ENCODE measurements around the gene TXK. TPM values are rescaled to one million over a fixed set of nuclear protein-coding genes. Genes with fewer than 3 reads are reported as not detected.

TXK gene
- total RNA-seq (100 to 1,000 TPM in 4 of 5 experiments, 10 to 100 TPM in 1; 35.5 to 128 (median 117) TPM), polyA plus RNA-seq (10 to 100 TPM; 56.6 to 80.9 TPM), total RNA-seq (157 reads per million, percentile 91 among the genes with 10 or more reads in this experiment)

DNA sequence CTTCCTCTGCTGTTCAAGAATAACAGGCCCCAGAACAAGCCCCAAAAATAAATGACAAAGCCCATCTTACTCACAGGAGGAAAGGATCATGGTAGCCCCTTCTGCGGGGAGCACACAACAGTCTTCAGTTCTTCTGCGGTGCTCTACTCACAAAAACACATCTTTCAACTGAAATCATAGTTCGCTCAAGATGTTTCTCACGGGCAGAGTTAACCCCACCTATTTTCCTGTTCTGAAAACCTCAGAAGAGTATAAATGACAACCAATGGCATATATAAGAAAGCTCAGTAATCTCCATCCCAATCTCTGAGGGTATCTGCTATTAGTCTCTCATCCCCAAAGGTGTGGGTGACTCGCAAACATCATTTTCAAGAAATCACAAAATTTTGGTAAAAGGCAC is at the start of gene TXK:
TSS of gene TXK (minus strand) at position 170 of the 400 bp plus-strand sequence. CDS start at position 90, 80 bp downstream.
- Mint-ChIP-seq H3K36me3 (peaks cover 0 to 31% (median 17%) of the 10 kb centered on the region in 5 donors), H3K27ac (peak within 1 kb of the TSS in 7 of 9 donors; percentile 82 to 97 (median 93)), H3K4me3 (peak within 1 kb of the TSS in 9 of 10 donors; percentile 91 to 99 (median 94)), H3K27me3 (no peaks in the 10 kb centered on the region), H3K9me3 (peaks cover 0 to 3% (median 0%) of the 10 kb centered on the region in 11 donors), H3K4me1 (peaks cover 51 to 83% (median 75%) of the 10 kb centered on the region in 7 donors)
- CTCF ChIA-PET, result interaction anchor here (0.9 kb wide), 1 partner anchor 47 kb away, joined by 3 read pairs; no protein-coding TSS in a partner anchor
- peak; percentile 53 for ATAC-seq
- DNase-seq, result peak in 6 of 9 donors; percentile 37 to 65 (median 52)
- Histone ChIP-seq H3K27me3 (ENCODE audit: control insufficient read depth in 2 of 2, insufficient read depth in 2 of 2, low read length in 2 of 2) (no peaks in the 10 kb centered on the region), H3K27ac (ENCODE audit: low read depth, low read length) (peak within 1 kb of the TSS; percentile 79), H3K9me3 (ENCODE audit: control insufficient read depth in 2 of 3, low read length in 3 of 3) (no peaks in the 10 kb centered on the region), H3K4me3 (ENCODE audit: low read length) (peak within 1 kb of the TSS; percentile 61), H3K4me1 (ENCODE audit: control insufficient read depth in 2 of 2, insufficient read depth in 2 of 2, low read length in 2 of 2) (peaks cover 68 to 69% of the 10 kb centered on the region in 2 donors), H3K36me3 (ENCODE audit: control insufficient read depth in 2 of 3, insufficient read depth in 3 of 3, low read length in 3 of 3) (peaks cover 0 to 7% (median 0%) of the 10 kb centered on the region in 3 experiments)
- POLR2A ChIA-PET, result interaction anchor here (1.4 to 9.2 kb wide), 4 partner anchors 6 to 207 kb away, joined by 3 to 184 read pairs (median 6); partner anchors contain the start of gene SLAIN2
- intact Hi-C loops (cut with micrococcal nuclease), result loop anchor here (1.0 to 5.0 kb wide), 4 partner anchors 117 to 773 kb away; partner anchors contain the start of genes CNGA1 (in 1 of the 2), NFXL1 (in 1 of the 2), NIPAL1 (in 1 of the 2) and OCIAD1 (in 1 of the 2)

DNA sequence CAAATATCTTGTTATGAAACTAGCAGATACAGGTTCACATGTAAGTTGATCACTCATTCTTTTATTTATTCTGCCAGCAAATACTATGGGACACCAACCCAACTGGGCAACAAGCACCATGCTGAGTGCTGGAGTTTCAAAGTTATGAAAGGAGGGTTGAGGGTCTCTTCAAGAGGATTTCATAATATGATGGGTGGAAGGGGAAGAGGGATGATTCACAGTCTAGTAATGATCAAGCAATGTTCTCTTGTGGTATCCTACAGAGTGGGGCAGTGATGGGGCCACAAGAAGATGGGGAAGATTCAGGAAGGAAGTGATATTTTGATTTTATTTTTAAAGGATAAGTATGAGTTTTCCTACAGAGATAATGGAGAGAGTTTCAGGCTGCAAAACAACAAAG is 46.2 kb upstream of the TXK start:
- peak; percentile 18 for ATAC-seq
- Mint-ChIP-seq H3K27me3 (no peaks in the 10 kb centered on the region), H3K27ac (peak overlapping the region in 1 of 9 donors; percentile 9), H3K9me3 (peaks cover 0 to 16% (median 4%) of the 10 kb centered on the region in 11 donors), H3K4me3 (no peak overlapping the region), H3K4me1 (peaks cover 0 to 11% (median 4%) of the 10 kb centered on the region in 7 donors), H3K36me3 (peaks cover 0 to 16% (median 5%) of the 10 kb centered on the region in 5 donors)
- Histone ChIP-seq H3K4me3 (ENCODE audit: low read length) (no peak overlapping the region), H3K36me3 (ENCODE audit: control insufficient read depth in 2 of 3, insufficient read depth in 3 of 3, low read length in 3 of 3) (no peaks in the 10 kb centered on the region), H3K27me3 (ENCODE audit: control insufficient read depth in 2 of 2, insufficient read depth in 2 of 2, low read length in 2 of 2) (no peaks in the 10 kb centered on the region), H3K4me1 (ENCODE audit: control insufficient read depth in 2 of 2, insufficient read depth in 2 of 2, low read length in 2 of 2) (no peaks in the 10 kb centered on the region), H3K9me3 (ENCODE audit: control insufficient read depth in 2 of 3, low read length in 3 of 3) (no peaks in the 10 kb centered on the region), H3K27ac (ENCODE audit: low read depth, low read length) (no peak overlapping the region)
- ChIA-PET CTCF (no interaction called here), POLR2A (no interaction called here)
- DNase-seq, result no peak
- intact Hi-C loops (cut with micrococcal nuclease), result no loop called here

DNA sequence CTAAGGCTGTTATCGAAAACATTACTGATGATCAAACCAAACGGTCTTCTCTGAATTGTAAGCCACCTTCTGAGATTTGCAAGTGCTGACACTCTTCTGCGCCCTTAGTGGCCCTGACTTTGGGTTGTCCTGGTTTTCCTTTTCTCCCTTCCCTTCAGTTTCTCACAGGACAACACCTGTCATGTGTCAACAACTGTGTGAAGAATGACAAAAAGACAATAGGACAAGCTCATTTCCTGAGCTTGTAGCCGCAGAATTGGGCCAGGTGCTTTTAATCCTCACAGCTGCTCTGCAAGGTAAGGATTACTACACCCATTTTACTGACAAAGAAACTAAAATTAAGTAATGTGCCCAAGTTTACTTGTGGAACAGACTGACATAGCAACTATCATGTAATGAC is 44.9 kb upstream of the TXK start:
- no peak for DNase-seq
- CTCF ChIA-PET, result interaction anchor here (0.6 kb wide), 1 partner anchor 38 kb away, joined by 4 read pairs; no protein-coding TSS in a partner anchor
- Mint-ChIP-seq H3K4me3 (peak overlapping the region in 1 of 10 donors; percentile 2), H3K27me3 (no peaks in the 10 kb centered on the region), H3K9me3 (peaks cover 0 to 16% (median 4%) of the 10 kb centered on the region in 11 donors), H3K4me1 (peaks cover 0 to 14% (median 4%) of the 10 kb centered on the region in 7 donors), H3K27ac (peak overlapping the region in 2 of 9 donors; percentile 42 to 85), H3K36me3 (peaks cover 0 to 20% (median 5%) of the 10 kb centered on the region in 5 donors)
- Histone ChIP-seq H3K4me3 (ENCODE audit: low read length) (no peak overlapping the region), H3K4me1 (ENCODE audit: control insufficient read depth in 2 of 2, insufficient read depth in 2 of 2, low read length in 2 of 2) (no peaks in the 10 kb centered on the region), H3K27ac (ENCODE audit: low read depth, low read length) (no peak overlapping the region), H3K9me3 (ENCODE audit: control insufficient read depth in 2 of 3, low read length in 3 of 3) (no peaks in the 10 kb centered on the region), H3K36me3 (ENCODE audit: control insufficient read depth in 2 of 3, insufficient read depth in 3 of 3, low read length in 3 of 3) (no peaks in the 10 kb centered on the region), H3K27me3 (ENCODE audit: control insufficient read depth in 2 of 2, insufficient read depth in 2 of 2, low read length in 2 of 2) (no peaks in the 10 kb centered on the region)
- no peak for ATAC-seq
- intact Hi-C loops (cut with micrococcal nuclease), result no loop called here
- POLR2A ChIA-PET, result no interaction called here

DNA sequence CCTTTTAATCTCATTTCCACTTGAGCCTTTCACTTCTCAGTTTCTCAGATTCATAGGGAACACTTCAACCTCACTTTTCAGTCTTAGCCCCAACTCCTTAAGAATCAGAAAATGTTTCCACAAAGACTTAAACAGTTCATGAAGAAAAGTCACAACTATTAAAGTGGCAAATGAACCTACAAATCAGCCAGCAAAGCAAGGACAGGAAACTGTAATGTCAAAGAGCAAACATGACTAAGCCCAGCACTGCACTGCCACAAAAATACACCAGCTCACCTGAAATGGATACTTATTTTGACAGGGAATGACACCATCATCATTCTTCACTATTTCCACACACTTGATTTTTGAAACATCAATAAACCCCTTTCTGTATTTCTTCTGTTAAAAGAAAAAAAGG is 41.8 kb upstream of the TXK start:
- POLR2A ChIA-PET, result no interaction called here
- H3K4me3 ChIP-seq (ENCODE audit: low read length), result no peak overlapping the region
- Mint-ChIP-seq H3K4me3 (no peak overlapping the region), H3K27me3 (no peaks in the 10 kb centered on the region), H3K27ac (no peak overlapping the region), H3K36me3 (peaks cover 0 to 18% (median 5%) of the 10 kb centered on the region in 5 donors), H3K9me3 (peaks cover 0 to 16% (median 4%) of the 10 kb centered on the region in 11 donors), H3K4me1 (peaks cover 0 to 16% (median 5%) of the 10 kb centered on the region in 7 donors)
- H3K36me3 ChIP-seq (ENCODE audit: control insufficient read depth in 2 of 3, insufficient read depth in 3 of 3, low read length in 3 of 3), result no peaks in the 10 kb centered on the region
- no peak for DNase-seq
- H3K27me3 ChIP-seq (ENCODE audit: control insufficient read depth in 2 of 2, insufficient read depth in 2 of 2, low read length in 2 of 2), result no peaks in the 10 kb centered on the region
- CTCF ChIA-PET, result no interaction called here
- intact Hi-C loops (cut with micrococcal nuclease), result no loop called here
- no peak overlapping the region for H3K27ac ChIP-seq (ENCODE audit: low read depth, low read length)
- ATAC-seq, result no peak
- H3K4me1 ChIP-seq (ENCODE audit: control insufficient read depth in 2 of 2, insufficient read depth in 2 of 2, low read length in 2 of 2), result no peaks in the 10 kb centered on the region
- no peaks in the 10 kb centered on the region for H3K9me3 ChIP-seq (ENCODE audit: control insufficient read depth in 2 of 3, low read length in 3 of 3)

DNA sequence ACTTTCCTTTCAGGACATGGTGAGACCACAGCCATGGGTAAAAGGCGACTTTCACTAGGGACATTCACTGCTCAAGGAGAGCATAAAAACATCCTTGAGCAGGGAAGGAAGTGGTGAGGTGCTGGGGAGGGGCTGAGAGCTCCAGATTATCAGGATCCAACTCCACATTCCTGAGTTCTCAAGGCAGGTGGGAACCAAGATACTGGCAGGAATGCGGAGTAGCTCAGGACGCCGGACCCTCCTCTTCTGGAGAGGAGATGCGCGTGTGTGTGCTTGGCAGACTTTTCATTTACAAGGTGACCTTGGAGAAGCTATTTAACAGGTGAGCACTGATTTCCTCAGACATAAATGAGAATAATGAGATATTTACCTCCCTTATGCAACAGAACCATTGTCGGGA is 41.3 kb upstream of the TXK start:
- Mint-ChIP-seq H3K4me1 (peaks cover 0 to 16% (median 4%) of the 10 kb centered on the region in 7 donors), H3K27me3 (no peaks in the 10 kb centered on the region), H3K36me3 (peaks cover 0 to 17% (median 5%) of the 10 kb centered on the region in 5 donors), H3K9me3 (peaks cover 0 to 16% (median 4%) of the 10 kb centered on the region in 11 donors), H3K27ac (no peak overlapping the region), H3K4me3 (no peak overlapping the region)
- no peak for DNase-seq
- intact Hi-C loops (cut with micrococcal nuclease), result no loop called here
- Histone ChIP-seq H3K4me1 (ENCODE audit: control insufficient read depth in 2 of 2, insufficient read depth in 2 of 2, low read length in 2 of 2) (no peaks in the 10 kb centered on the region), H3K27me3 (ENCODE audit: control insufficient read depth in 2 of 2, insufficient read depth in 2 of 2, low read length in 2 of 2) (no peaks in the 10 kb centered on the region), H3K36me3 (ENCODE audit: control insufficient read depth in 2 of 3, insufficient read depth in 3 of 3, low read length in 3 of 3) (no peaks in the 10 kb centered on the region), H3K9me3 (ENCODE audit: control insufficient read depth in 2 of 3, low read length in 3 of 3) (no peaks in the 10 kb centered on the region), H3K4me3 (ENCODE audit: low read length) (no peak overlapping the region), H3K27ac (ENCODE audit: low read depth, low read length) (no peak overlapping the region)
- no peak for ATAC-seq
- ChIA-PET POLR2A (interaction anchor here (0.5 kb wide), 1 partner anchor 34 kb away, joined by 3 read pairs; no protein-coding TSS in a partner anchor), CTCF (no interaction called here)

DNA sequence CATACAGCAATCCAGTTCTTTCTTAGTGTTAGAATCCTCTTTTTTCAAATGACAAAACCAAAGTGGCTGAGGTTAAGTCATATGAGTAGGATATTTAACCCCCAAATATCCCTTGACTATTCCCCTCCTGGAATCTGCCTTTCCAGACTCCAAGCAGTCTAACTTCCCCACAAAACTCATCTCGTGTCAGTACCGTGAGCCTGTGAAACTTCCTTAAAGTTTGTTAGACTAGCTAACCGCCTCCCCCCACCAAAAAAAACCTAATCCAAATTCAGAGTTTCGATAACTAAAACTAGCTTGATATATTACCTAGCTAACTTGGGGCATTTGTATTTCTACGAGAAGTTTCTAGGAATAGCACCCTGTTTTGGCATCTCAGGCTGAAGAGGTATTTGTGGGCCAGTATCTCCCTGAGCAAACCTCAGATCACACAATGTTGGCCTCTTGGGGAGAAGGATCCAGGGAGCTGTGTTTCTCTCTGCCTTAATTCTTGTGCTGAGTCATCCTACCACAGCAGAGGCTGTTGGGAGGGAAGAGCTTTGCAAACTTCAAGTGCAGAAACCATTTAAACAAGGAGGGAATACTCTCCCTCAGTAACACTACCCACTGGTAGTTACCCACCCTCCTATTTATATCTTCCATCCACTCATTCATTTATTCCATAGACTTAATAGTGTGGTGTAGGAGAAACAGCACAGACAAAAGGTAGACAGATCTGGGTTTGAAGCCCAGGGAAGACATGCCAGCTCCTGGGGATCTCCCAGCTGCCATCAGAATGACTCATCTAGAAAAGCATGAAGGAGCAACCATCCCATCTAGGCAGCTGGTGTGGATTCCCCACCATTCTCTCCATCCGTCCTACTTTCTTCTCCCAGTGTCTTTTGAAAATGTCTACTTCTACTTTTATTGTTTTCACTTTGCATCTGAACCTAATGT is 39.3 kb upstream of the TXK start:
- ChIA-PET POLR2A (no interaction called here), CTCF (no interaction called here)
- H3K4me3 ChIP-seq (ENCODE audit: low read length), result no peak overlapping the region
- peak; percentile 46 for ATAC-seq
- peaks cover 0 to 9% (median 3%) of the 10 kb centered on the region in 11 donors for H3K9me3 Mint-ChIP-seq
- no peak overlapping the region for H3K27ac ChIP-seq (ENCODE audit: low read depth, low read length)
- H3K9me3 ChIP-seq (ENCODE audit: control insufficient read depth in 2 of 3, low read length in 3 of 3), result no peaks in the 10 kb centered on the region
- peaks cover 0 to 29% (median 5%) of the 10 kb centered on the region in 5 donors for H3K36me3 Mint-ChIP-seq
- no peaks in the 10 kb centered on the region for H3K36me3 ChIP-seq (ENCODE audit: control insufficient read depth in 2 of 3, insufficient read depth in 3 of 3, low read length in 3 of 3)
- no peak overlapping the region for H3K27ac Mint-ChIP-seq
- H3K27me3 ChIP-seq (ENCODE audit: control insufficient read depth in 2 of 2, insufficient read depth in 2 of 2, low read length in 2 of 2), result no peaks in the 10 kb centered on the region
- H3K4me3 Mint-ChIP-seq, result no peak overlapping the region
- intact Hi-C loops (cut with micrococcal nuclease), result no loop called here
- no peaks in the 10 kb centered on the region for H3K27me3 Mint-ChIP-seq
- DNase-seq, result no peak
- peaks cover 0 to 12% (median 0%) of the 10 kb centered on the region in 7 donors for H3K4me1 Mint-ChIP-seq
- no peaks in the 10 kb centered on the region for H3K4me1 ChIP-seq (ENCODE audit: control insufficient read depth in 2 of 2, insufficient read depth in 2 of 2, low read length in 2 of 2)

All from naive thymus-derived CD4-positive, alpha-beta T cell (primary cell).